K562 (cell line): ENCODE measurements around the gene A4GNT. TPM values are rescaled to one million over a fixed set of nuclear protein-coding genes. Genes with fewer than 3 reads are reported as not detected.

Experiments
- HDGF ChIP-seq: fragments of 450-650 bp; IDR thresholded peaks from 2 replicates; pipeline ENCODE4 v1.6.1; 2016
- MIER1 ChIP-seq: fragments of 450-650 bp; IDR thresholded peaks from 2 replicates; pipeline ENCODE4 v1.6.1; 2016; ENCODE audit warnings: antibody characterized with exemption, mild to moderate bottlenecking, low read depth
- MXI1 ChIP-seq: IDR thresholded peaks from 2 replicates; pipeline ENCODE4 v1.6.1; 2011; ENCODE audit warnings: low read depth, mild to moderate bottlenecking, improper control_type of control experiment, low read length
- NCOR1 ChIP-seq: fragments of 450-650 bp; IDR thresholded peaks from 2 replicates; pipeline ENCODE4 v1.6.1; 2016; ENCODE audit warnings: mild to moderate bottlenecking, moderate library complexity
- RERE ChIP-seq: sonication (generic); formaldehyde crosslinking; IDR thresholded peaks from 2 replicates; pipeline ENCODE4 v1.8.0; 2023; ENCODE audit warnings: missing genetic modification reagents, mild to moderate bottlenecking, borderline replicate concordance
- STAT5B ChIP-seq: fragments of 250-450 bp; sonication (Bioruptor Pico); IDR thresholded peaks from 2 replicates; pipeline ENCODE4 v1.8.0; 2021; ENCODE audit warnings: mild to moderate bottlenecking, inconsistent platforms
- ZNF146 ChIP-seq: IDR thresholded peaks from one replicate; pipeline ENCODE4 v1.6.1; 2018; ENCODE audit warnings: missing compliant biosample characterization; ENCODE audit not compliant: unreplicated experiment
- ZNF407 ChIP-seq: fragments of 450-650 bp; IDR thresholded peaks from 2 replicates; pipeline ENCODE4 v1.6.1; 2016; ENCODE audit warnings: low read depth
- ZNF583 ChIP-seq: fragments of 250-450 bp; sonication (Bioruptor Pico); IDR thresholded peaks from 2 replicates; pipeline ENCODE4 v1.4.0; 2020
- polyA plus RNA-seq, 8 experiments: library from polyadenylated mRNA; depleted of rRNA in 4 of 8; stranded (reverse) in 5 of 8; unstranded in 3 of 8; fragments of >200 nt; fragmentation: Nextera tagmentation in 2 of 8; fragmentation: Illumina TruSeq in 1 of 8; extraction: Ambion mirVana in 2 of 8; extraction: Trizol in 1 of 8; gene quantifications; 2 replicates each; pipeline versions ENCODE4 v1.2.1 to v1.2.3, GENCODE V29; 2011 to 2014; ENCODE audit warnings: inconsistent platforms in 1 of 8, missing spikeins in 1 of 8
- total RNA-seq, 7 experiments: library from RNA; depleted of rRNA in 6 of 7; stranded (reverse); fragments of >200 nt in 6 of 7; fragmentation: Illumina TruSeq in 2 of 7; extraction: Trizol in 2 of 7; gene quantifications; 2 replicates each; pipeline versions ENCODE4 v1.2.1 to v1.2.3, GENCODE V29; 2011 to 2021; ENCODE audit warnings: low replicate concordance in 1 of 7
- TF ChIP-seq, protein P1 (sequence below): sonication (generic); formaldehyde crosslinking; IDR thresholded peaks from 2 replicates; pipeline ENCODE4 v1.8.1; 2023; ENCODE audit warnings: mild to moderate bottlenecking, missing genetic modification reagents

The A4GNT gene
- total and polyA plus RNA-seq, 9 of the 15 experiments (the other 6 are each of a cell fraction or from before 2014, with no cell fraction given) = not detected

- TF ChIP-seq RERE (no peak), HDGF (no peak), ZNF146 (CRISPR knock-in tag) (no peak), ZNF407 (no peak), ZNF583 (no peak), NCOR1 (no peak), MXI1 (no peak), STAT5B (CRISPR knock-in tag) (no peak), MIER1 (no peak)
- TF ChIP-seq, protein P1, sequence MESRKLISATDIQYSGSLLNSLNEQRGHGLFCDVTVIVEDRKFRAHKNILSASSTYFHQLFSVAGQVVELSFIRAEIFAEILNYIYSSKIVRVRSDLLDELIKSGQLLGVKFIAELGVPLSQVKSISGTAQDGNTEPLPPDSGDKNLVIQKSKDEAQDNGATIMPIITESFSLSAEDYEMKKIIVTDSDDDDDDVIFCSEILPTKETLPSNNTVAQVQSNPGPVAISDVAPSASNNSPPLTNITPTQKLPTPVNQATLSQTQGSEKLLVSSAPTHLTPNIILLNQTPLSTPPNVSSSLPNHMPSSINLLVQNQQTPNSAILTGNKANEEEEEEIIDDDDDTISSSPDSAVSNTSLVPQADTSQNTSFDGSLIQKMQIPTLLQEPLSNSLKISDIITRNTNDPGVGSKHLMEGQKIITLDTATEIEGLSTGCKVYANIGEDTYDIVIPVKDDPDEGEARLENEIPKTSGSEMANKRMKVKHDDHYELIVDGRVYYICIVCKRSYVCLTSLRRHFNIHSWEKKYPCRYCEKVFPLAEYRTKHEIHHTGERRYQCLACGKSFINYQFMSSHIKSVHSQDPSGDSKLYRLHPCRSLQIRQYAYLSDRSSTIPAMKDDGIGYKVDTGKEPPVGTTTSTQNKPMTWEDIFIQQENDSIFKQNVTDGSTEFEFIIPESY (CRISPR knock-in tag) = no peak
These were observed 16.9 kb downstream of the A4GNT start, which contains the start of gene DZIP1L (continued) for GRCh38 chr3:138114988-138115971.
